Retinal pigment epithelial cell (primary cell): Measurements from ENCODE around the gene MED27.

ENCODE experiments used
- DNase-seq: peaks from one replicate; pipeline ENCODE4 v3.0.0-alpha.2; 2010; ENCODE audit warnings: low read depth
- H3K4me3 ChIP-seq: 2 replicates; pipeline ENCODE4 v1.5.1; 2011; ENCODE audit warnings: mild to moderate bottlenecking, low read length, control low read depth, moderate library complexity
- TF ChIP-seq, protein P1 (sequence below): conservative IDR thresholded peaks from 2 replicates; pipeline ENCODE4 v1.5.1; 2011; ENCODE audit warnings: low read depth, low read length, control low read depth, inconsistent platforms

The MED27 gene

DNA sequence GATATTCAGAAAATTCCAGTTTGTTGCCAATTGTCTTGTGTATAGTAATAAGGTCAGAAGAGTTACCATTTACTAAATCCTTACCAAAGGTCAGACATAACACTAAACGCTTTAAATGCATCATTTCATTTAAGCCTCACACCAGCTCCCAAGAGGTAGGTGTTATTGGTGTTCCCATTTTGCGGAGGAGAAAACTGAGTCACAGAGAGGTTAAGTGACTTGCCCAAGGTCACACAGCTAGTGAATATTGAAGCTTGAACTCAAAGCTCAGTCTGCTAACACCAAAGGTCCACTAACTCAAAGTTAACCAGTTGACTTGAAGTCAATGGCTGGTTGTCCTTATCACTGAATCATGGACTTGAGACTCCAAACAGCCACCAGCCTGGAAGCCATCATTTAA lies 41.4 kb upstream of the MED27 start:
- DNase-seq, result no peak
- H3K4me3 ChIP-seq, result no peak overlapping the region
- TF ChIP-seq, protein P1, sequence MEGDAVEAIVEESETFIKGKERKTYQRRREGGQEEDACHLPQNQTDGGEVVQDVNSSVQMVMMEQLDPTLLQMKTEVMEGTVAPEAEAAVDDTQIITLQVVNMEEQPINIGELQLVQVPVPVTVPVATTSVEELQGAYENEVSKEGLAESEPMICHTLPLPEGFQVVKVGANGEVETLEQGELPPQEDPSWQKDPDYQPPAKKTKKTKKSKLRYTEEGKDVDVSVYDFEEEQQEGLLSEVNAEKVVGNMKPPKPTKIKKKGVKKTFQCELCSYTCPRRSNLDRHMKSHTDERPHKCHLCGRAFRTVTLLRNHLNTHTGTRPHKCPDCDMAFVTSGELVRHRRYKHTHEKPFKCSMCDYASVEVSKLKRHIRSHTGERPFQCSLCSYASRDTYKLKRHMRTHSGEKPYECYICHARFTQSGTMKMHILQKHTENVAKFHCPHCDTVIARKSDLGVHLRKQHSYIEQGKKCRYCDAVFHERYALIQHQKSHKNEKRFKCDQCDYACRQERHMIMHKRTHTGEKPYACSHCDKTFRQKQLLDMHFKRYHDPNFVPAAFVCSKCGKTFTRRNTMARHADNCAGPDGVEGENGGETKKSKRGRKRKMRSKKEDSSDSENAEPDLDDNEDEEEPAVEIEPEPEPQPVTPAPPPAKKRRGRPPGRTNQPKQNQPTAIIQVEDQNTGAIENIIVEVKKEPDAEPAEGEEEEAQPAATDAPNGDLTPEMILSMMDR, result no peak

- no peak overlapping the region for H3K4me3 ChIP-seq
- no peak for DNase-seq
- TF ChIP-seq, protein P1, result no peak
Measured at GRCh38 chr9:132117694-132118093, 38.0 kb upstream of the MED27 start.

GRCh38 chr9:132116583-132116982 lies 36.9 kb upstream of the MED27 start:
- no peak overlapping the region for H3K4me3 ChIP-seq
- DNase-seq, result no peak
- TF ChIP-seq, protein P1, result no peak

DNA sequence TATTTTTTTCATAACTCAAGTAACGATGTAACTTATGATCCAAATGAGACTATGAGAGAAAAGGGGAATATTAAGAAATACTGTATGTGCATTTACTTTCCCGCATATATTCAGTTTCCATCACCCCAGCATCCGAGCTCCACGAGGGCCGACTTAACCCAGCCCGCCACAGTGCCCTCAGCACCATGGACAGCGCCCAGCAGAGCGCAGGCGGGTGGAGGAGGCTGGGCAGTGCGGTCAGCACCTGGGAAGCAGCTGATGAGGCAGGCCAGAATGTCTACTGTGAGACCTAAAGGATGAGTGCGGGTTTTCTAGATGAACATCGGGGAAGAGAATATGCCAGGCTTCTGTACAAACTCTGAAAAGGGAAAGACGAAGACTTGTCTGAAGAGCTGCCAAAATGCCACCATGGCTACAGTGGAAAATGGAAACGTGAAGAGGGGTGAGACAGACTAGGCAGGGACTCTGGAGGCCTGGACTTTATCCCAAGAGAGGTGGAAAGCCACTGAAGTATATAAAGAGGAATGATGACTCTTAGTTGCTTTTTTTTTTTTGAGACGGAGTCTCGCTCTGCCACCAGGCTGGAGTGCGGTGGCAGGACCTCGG lies 34.5 kb upstream of the MED27 start:
- DNase-seq, result peak; percentile 22
- H3K4me3 ChIP-seq, result no peak overlapping the region
- TF ChIP-seq, protein P1, result no peak

GRCh38 chr9:132109291-132109690 lies 29.6 kb upstream of the MED27 start:
- no peak overlapping the region for H3K4me3 ChIP-seq
- TF ChIP-seq, protein P1, result no peak
- DNase-seq, result no peak

- no peak for DNase-seq
- H3K4me3 ChIP-seq, result no peak overlapping the region
- TF ChIP-seq, protein P1, result no peak
Measured at GRCh38 chr9:132108728-132109127, 29.1 kb upstream of the MED27 start.

DNA sequence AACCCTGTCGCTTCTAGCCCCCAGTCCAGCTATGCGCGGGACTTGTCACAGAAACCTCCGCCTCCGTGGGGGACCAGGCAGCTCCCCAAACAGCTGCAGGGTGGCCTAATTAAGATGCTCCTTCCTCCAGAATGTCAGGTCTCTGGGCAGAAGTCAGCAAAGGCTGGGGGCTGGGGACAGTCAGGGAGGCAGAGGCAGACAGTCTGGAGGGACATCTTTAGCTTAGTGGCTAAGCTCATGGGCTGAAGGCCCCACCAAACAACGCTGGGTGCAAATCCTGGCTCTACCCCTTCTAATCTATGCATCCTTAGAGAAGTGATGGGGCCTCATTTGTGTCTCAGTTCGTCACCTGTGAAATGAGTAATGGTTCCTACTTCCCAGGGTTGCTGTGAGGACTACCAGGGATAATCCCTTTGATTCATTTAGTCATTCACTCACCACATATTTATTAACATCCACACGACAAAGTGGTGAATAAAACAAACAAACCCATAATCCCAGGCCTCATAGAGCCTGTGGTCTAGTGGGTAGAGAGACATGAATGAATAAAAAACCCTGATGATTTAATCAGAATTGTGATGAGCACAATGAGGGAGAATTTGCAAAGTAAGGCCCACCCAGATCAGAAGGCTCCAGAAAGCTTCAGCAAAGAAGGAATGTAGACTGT lies 20.2 kb upstream of the MED27 start:
- peak; percentile 35 for DNase-seq
- no peak overlapping the region for H3K4me3 ChIP-seq
- TF ChIP-seq, protein P1, result no peak
